BJ (cell line): ENCODE results near the gene GAPVD1. TPM values are rescaled to one million over a fixed set of nuclear protein-coding genes. Genes with fewer than 3 reads are reported as not detected.
A peak's percentile ranks its signal among the peaks of the same experiment; 100 is the strongest.

ENCODE experiments used
- CTCF ChIA-PET: fragments of 350-600 bp; formaldehyde crosslinking; extraction: SDS; loops from one replicate; lab custom pipeline; 2021; ENCODE audit warnings: antibody characterized with exemption, inconsistent platforms; lab: Yijun Ruan, JAX
- POLR2A ChIA-PET: fragments of 300-600 bp; sonication (Branson Sonifier 250); formaldehyde crosslinking; extraction: SDS; loops from one replicate; lab custom pipeline; 2021; ENCODE audit warnings: antibody characterized with exemption; lab: Charles Lee
- DNase-seq: peaks from one replicate; pipeline ENCODE4 v3.0.0-alpha.2; 2011; ENCODE audit warnings: low read depth
- H3K27me3 ChIP-seq: 2 replicates; pipeline ENCODE4 v1.6.0; 2011; ENCODE audit warnings: low read length; ENCODE audit not compliant: control insufficient read depth, insufficient read depth
- H3K36me3 ChIP-seq: 2 replicates; pipeline ENCODE4 v1.5.1; 2011; ENCODE audit warnings: low read length; ENCODE audit not compliant: control insufficient read depth, insufficient read depth
- H3K4me3 ChIP-seq: 2 replicates; pipeline ENCODE4 v1.5.1; 2011; ENCODE audit warnings: low read depth, mild to moderate bottlenecking, control low read depth, low read length
- polyA plus RNA-seq: library from polyadenylated mRNA; depleted of rRNA; stranded (reverse); fragments of >200 nt; gene quantifications from 2 replicates; pipeline ENCODE4 v1.2.3, GENCODE V29; 2011
- TF ChIP-seq, protein P1 (sequence below): IDR thresholded peaks from 2 replicates; pipeline ENCODE4 v1.5.1; 2011; ENCODE audit warnings: low read depth, mild to moderate bottlenecking, control low read depth, inconsistent platforms, low read length, moderate library complexity; ENCODE audit not compliant: insufficient read depth

Gene GAPVD1
- polyA plus RNA-seq, 1 experiment = 11.6 TPM

DNA sequence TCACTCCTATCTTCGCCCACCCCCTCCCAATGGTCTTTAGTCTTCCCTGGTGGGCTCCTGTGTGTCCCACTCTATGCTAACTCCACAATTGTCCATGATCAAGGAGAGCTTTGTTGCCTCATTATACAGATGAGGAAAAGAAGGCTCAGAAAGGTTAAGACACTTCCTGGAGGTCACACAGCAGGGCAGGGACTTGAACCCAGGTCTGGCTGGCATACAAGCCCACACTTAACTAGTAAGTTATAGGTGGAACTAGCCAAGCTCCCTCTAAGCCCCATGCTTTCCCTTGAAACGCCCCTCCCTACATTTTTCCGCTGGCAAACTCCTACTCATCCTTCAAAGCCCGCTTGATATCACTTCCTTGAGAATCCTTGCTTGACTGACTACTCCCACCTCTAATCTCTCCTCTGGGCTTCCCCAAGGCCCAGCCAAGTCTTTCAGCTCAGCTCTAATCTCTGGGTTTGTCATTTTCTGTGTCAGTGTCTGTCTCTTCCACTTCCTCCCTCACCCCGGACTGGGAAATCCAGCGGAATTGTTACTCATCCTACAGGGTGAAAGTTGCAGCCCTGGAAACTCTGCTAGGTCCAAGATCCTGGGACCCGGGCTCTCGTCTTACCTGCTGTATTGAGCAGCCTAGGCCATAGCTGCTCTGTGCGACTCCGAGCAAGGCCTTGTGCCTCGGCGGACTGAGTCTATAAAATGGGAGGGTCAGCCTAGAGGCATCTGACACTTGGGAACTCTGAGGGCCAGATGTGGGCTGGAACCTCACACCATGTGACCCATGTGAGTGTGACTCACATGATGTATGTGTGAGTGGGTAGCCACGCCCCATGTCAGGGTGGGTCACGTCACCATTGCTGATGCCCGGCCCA is 144.5 kb downstream of the GAPVD1 start:
- CTCF ChIA-PET = no interaction called here
- TF ChIP-seq, protein P1, sequence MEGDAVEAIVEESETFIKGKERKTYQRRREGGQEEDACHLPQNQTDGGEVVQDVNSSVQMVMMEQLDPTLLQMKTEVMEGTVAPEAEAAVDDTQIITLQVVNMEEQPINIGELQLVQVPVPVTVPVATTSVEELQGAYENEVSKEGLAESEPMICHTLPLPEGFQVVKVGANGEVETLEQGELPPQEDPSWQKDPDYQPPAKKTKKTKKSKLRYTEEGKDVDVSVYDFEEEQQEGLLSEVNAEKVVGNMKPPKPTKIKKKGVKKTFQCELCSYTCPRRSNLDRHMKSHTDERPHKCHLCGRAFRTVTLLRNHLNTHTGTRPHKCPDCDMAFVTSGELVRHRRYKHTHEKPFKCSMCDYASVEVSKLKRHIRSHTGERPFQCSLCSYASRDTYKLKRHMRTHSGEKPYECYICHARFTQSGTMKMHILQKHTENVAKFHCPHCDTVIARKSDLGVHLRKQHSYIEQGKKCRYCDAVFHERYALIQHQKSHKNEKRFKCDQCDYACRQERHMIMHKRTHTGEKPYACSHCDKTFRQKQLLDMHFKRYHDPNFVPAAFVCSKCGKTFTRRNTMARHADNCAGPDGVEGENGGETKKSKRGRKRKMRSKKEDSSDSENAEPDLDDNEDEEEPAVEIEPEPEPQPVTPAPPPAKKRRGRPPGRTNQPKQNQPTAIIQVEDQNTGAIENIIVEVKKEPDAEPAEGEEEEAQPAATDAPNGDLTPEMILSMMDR = no peak
- Histone ChIP-seq H3K36me3 (no peaks in the 10 kb centered on the region), H3K27me3 (no peaks in the 10 kb centered on the region; the same call in 1 of the 2 replicates), H3K4me3 (no peak overlapping the region)
- DNase-seq = no peak
- POLR2A ChIA-PET = no interaction called here

DNA sequence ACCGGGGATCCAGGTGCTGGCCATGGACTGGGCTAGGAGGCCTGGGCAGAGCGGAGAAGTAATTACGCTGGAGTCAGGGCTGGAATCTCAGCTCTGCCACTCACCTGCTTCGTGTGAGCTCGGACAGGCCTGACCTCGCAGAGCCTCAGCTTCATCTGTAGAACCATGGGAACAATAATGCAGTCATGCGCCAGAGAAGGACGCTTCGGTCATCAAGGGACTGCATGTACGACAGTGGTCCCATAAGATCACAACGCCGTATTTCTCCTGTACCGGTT is 145.1 kb downstream of the GAPVD1 start:
- DNase-seq = no peak
- CTCF ChIA-PET = interaction anchor here (1.1 to 2.7 kb wide), 5 partner anchors 815 to 1085 kb away, joined by 3 to 18 read pairs (median 4); no protein-coding TSS in a partner anchor
- no peaks in the 10 kb centered on the region for H3K36me3 ChIP-seq
- H3K4me3 ChIP-seq = no peak overlapping the region
- POLR2A ChIA-PET = no interaction called here
- H3K27me3 ChIP-seq = no peaks in the 10 kb centered on the region; the same call in 1 of the 2 replicates
- TF ChIP-seq, protein P1 = no peak

DNA sequence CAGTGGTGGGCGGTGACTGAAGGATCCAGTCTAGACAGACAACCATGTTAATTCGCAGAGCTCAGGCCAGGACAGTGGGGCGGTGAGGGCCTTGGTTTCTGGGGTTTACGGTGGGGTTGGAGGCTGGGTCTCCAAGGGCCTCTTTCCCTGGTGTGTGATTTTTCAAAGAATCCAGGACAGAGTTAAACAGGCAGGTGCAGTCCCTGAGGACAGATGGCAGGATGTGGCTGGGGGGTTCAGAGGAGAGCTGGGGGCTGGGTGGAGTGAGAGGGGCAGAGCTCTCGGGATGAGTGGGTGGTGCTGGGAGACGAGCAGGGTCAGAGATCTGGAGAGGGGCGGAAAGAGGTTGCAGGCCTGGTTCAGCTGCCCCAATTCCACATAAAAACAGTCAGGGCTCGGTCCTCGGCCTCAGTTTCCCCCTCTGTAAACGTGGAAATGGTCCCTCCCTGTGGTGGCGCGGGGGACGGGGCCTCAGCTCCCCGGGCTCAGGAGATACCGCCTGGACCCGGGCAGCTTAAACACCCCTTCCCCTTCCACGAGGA is 145.9 kb downstream of the GAPVD1 start:
- H3K27me3 ChIP-seq = no peaks in the 10 kb centered on the region; the same call in 1 of the 2 replicates
- H3K4me3 ChIP-seq = peak overlapping the region; percentile 70
- ChIA-PET CTCF (interaction anchor here (0.6 to 2.7 kb wide), 41 partner anchors 8 to 1084 kb away, joined by 3 to 18 read pairs (median 3); no protein-coding TSS in a partner anchor), POLR2A (no interaction called here)
- TF ChIP-seq, protein P1 = no peak
- H3K36me3 ChIP-seq = no peaks in the 10 kb centered on the region
- DNase-seq = no peak

DNA sequence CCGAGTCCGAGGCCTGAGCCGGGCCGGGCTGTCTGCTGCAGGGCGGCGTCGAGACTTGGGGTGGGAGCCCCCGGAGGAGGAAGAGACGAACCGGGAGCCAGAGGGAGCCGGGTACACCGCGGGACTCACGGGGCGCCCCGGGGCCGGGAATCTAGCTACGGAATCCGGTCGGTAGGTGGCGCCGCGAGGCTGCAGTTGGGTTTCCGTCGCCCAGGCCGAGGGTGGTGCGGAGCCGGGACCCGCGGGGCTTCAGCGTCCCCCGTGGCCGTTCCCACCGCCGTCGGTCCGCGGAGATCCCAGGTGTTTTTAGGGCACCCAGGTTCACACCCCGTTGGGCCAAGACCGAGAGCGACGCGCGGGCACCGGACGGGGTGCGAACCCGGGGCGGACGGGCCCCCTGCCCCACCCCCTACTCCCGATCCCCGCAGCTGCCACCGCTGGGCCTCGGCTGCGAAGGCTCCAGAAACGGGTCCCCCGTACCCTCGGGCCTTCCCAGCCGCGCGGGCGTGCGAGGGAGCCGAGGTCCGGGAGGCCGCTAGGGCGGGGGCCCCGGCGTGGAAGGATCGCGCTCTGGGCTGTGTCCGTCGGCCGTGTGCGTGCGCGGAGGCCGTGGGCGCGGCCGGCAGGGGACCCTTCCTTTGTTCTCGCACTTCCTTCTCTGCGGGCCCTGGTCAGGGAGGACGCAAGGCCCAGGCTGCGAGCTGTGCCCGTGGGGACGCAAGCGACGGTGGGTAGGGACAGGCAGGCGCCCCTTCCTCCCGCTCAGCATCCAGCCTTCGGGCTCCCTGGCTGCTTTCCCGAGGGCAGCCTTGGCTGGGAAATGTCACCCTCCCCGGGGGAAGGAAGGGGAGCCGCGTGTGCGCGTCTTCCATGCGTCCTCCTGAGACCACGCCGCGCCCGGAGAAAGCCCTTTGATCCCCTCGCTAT is 146.6 kb downstream of the GAPVD1 start:
- TF ChIP-seq, protein P1 = peak; percentile 89

More for the DNA sequence above, 146.6 kb downstream of the GAPVD1 start:
- Histone ChIP-seq H3K36me3 (no peaks in the 10 kb centered on the region), H3K27me3 (no peaks in the 10 kb centered on the region; the same call in 1 of the 2 replicates), H3K4me3 (peak overlapping the region; percentile 70)
- no peak for DNase-seq
- ChIA-PET CTCF (interaction anchor here (0.6 to 2.7 kb wide), 40 partner anchors 8 to 1084 kb away, joined by 3 to 18 read pairs (median 3); no protein-coding TSS in a partner anchor), POLR2A (no interaction called here)
